ENCODE measurements around the gene UGGT1. TPM values are rescaled to one million over a fixed set of nuclear protein-coding genes. Genes with fewer than 3 reads are reported as not detected.

Gene UGGT1
- total and polyA plus RNA-seq, 9 of the 15 experiments (the other 6 are each of a cell fraction or from before 2014, with no cell fraction given): 5.1 to 56.4 (median 37.9) TPM

GRCh38 chr2:128187032-128187654 is 96.1 kb downstream of the UGGT1 start (continued):
- TF ChIP-seq HDAC6 (IDR thresholded peaks at IDR 0.05; ENCODE audit: low read depth, low read length) (no peak), JUND (IDR thresholded peaks at IDR 0.05; ENCODE audit: borderline replicate concordance, low read depth, low read length) (peak; percentile 32; the same call in 1 of the 2 replicates), JUND (tag; IDR thresholded peaks at IDR 0.05; ENCODE audit: borderline replicate concordance, low read depth, low read length) (no peak), NFE2L1 (tag; IDR thresholded peaks at IDR 0.05; ENCODE audit: borderline replicate concordance, low read depth) (peak; percentile 96), ZNF324 (CRISPR knock-in tag; IDR thresholded peaks at IDR 0.05) (no peak), NEUROD1 (IDR thresholded peaks at IDR 0.05; ENCODE audit: borderline replicate concordance, low read depth, low read length, partially characterized antibody) (no peak), NELFE (IDR thresholded peaks at IDR 0.05; ENCODE audit: insufficient read depth, insufficient read length) (no peak), CCNT2 (IDR thresholded peaks at IDR 0.05; ENCODE audit: borderline replicate concordance, extremely low read depth, insufficient read length, low read depth, low read length) (no peak), ZNF232 (CRISPR knock-in tag; IDR thresholded peaks at IDR 0.05) (no peak), MYBL2 (IDR thresholded peaks at IDR 0.05; ENCODE audit: low read depth) (no peak), MYBL2 (CRISPR knock-in tag; IDR thresholded peaks at IDR 0.05; ENCODE audit: borderline replicate concordance) (no peak), SPI1 (IDR thresholded peaks at IDR 0.05; ENCODE audit: borderline replicate concordance, low read depth, low read length) (no peak), BDP1 (IDR thresholded peaks at IDR 0.05; ENCODE audit: insufficient read depth, insufficient read length) (no peak), PHB (CRISPR knock-in tag; IDR thresholded peaks at IDR 0.05) (no peak), NFATC3 (IDR thresholded peaks at IDR 0.05) (no peak), SRSF1 (IDR thresholded peaks at IDR 0.05; ENCODE audit: low read depth, low read length) (no peak)
- TF ChIP-seq, protein P1, sequence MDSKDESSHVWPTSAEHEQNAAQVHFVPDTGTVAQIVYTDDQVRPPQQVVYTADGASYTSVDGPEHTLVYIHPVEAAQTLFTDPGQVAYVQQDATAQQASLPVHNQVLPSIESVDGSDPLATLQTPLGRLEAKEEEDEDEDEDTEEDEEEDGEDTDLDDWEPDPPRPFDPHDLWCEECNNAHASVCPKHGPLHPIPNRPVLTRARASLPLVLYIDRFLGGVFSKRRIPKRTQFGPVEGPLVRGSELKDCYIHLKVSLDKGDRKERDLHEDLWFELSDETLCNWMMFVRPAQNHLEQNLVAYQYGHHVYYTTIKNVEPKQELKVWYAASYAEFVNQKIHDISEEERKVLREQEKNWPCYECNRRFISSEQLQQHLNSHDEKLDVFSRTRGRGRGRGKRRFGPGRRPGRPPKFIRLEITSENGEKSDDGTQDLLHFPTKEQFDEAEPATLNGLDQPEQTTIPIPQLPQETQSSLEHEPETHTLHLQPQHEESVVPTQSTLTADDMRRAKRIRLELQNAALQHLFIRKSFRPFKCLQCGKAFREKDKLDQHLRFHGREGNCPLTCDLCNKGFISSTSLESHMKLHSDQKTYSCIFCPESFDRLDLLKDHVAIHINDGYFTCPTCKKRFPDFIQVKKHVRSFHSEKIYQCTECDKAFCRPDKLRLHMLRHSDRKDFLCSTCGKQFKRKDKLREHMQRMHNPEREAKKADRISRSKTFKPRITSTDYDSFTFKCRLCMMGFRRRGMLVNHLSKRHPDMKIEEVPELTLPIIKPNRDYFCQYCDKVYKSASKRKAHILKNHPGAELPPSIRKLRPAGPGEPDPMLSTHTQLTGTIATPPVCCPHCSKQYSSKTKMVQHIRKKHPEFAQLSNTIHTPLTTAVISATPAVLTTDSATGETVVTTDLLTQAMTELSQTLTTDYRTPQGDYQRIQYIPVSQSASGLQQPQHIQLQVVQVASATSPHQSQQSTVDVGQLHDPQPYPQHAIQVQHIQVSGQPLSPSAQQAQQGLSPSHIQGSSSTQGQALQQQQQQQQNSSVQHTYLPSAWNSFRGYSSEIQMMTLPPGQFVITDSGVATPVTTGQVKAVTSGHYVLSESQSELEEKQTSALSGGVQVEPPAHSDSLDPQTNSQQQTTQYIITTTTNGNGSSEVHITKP (IDR thresholded peaks at IDR 0.05; ENCODE audit: partially characterized antibody): no peak
- TF ChIP-seq, protein P2, sequence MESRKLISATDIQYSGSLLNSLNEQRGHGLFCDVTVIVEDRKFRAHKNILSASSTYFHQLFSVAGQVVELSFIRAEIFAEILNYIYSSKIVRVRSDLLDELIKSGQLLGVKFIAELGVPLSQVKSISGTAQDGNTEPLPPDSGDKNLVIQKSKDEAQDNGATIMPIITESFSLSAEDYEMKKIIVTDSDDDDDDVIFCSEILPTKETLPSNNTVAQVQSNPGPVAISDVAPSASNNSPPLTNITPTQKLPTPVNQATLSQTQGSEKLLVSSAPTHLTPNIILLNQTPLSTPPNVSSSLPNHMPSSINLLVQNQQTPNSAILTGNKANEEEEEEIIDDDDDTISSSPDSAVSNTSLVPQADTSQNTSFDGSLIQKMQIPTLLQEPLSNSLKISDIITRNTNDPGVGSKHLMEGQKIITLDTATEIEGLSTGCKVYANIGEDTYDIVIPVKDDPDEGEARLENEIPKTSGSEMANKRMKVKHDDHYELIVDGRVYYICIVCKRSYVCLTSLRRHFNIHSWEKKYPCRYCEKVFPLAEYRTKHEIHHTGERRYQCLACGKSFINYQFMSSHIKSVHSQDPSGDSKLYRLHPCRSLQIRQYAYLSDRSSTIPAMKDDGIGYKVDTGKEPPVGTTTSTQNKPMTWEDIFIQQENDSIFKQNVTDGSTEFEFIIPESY (CRISPR knock-in tag; IDR thresholded peaks at IDR 0.05): no peak
- TF ChIP-seq, protein P3, sequence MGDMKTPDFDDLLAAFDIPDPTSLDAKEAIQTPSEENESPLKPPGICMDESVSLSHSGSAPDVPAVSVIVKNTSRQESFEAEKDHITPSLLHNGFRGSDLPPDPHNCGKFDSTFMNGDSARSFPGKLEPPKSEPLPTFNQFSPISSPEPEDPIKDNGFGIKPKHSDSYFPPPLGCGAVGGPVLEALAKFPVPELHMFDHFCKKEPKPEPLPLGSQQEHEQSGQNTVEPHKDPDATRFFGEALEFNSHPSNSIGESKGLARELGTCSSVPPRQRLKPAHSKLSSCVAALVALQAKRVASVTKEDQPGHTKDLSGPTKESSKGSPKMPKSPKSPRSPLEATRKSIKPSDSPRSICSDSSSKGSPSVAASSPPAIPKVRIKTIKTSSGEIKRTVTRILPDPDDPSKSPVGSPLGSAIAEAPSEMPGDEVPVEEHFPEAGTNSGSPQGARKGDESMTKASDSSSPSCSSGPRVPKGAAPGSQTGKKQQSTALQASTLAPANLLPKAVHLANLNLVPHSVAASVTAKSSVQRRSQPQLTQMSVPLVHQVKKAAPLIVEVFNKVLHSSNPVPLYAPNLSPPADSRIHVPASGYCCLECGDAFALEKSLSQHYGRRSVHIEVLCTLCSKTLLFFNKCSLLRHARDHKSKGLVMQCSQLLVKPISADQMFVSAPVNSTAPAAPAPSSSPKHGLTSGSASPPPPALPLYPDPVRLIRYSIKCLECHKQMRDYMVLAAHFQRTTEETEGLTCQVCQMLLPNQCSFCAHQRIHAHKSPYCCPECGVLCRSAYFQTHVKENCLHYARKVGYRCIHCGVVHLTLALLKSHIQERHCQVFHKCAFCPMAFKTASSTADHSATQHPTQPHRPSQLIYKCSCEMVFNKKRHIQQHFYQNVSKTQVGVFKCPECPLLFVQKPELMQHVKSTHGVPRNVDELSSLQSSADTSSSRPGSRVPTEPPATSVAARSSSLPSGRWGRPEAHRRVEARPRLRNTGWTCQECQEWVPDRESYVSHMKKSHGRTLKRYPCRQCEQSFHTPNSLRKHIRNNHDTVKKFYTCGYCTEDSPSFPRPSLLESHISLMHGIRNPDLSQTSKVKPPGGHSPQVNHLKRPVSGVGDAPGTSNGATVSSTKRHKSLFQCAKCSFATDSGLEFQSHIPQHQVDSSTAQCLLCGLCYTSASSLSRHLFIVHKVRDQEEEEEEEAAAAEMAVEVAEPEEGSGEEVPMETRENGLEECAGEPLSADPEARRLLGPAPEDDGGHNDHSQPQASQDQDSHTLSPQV (IDR thresholded peaks at IDR 0.05): peak; percentile 81
